Measurements from ENCODE around the gene CDH20.

Gene CDH20

GRCh38 chr18:61496374-61496773 is 163.1 kb downstream of the CDH20 start:
- Histone ChIP-seq H3K9me3 (ENCODE audit: control insufficient read depth, low read length) (no peaks in the 10 kb centered on the region), H3K36me3 (ENCODE audit: control insufficient read depth, insufficient read depth, low read length) (no peaks in the 10 kb centered on the region), H3K27ac (ENCODE audit: insufficient read depth, low read depth, low read length, poor library complexity, severe bottlenecking) (no peak overlapping the region), H3K4me1 (ENCODE audit: control insufficient read depth, insufficient read depth, low read length) (peaks cover 3% of the 10 kb centered on the region), H3K4me3 (ENCODE audit: insufficient read depth, low read depth, low read length) (no peak overlapping the region), H3K27me3 (ENCODE audit: control insufficient read depth, insufficient read depth, low read length, poor library complexity, severe bottlenecking) (no peaks in the 10 kb centered on the region)
- WGBS, 2 experiments: 81 to 82% methylated on average over 18 of the region's 18 CpGs

DNA sequence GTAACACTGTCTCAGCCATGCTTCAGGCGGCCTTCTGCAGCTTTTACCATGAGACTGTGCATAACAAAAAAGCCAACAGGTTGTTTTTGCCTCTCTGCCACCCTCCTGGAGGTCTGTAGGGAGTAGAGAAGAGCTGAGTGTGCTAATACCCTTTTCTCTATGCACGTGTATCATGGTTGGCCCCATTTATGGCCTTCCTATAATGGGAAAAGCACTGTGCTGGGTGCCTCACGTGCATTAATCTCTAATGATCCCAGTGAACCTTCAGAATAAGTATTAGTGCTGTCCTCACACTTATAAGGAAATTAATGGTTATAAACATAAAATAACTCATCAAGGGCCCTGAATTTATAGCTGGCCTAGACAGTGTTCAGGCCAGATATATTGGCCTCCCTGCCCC is 164.2 kb downstream of the CDH20 start:
- Histone ChIP-seq H3K27me3 (ENCODE audit: control insufficient read depth, insufficient read depth, low read length, poor library complexity, severe bottlenecking) (no peaks in the 10 kb centered on the region), H3K4me1 (ENCODE audit: control insufficient read depth, insufficient read depth, low read length) (peaks cover 3% of the 10 kb centered on the region), H3K27ac (ENCODE audit: insufficient read depth, low read depth, low read length, poor library complexity, severe bottlenecking) (no peak overlapping the region), H3K4me3 (ENCODE audit: insufficient read depth, low read depth, low read length) (no peak overlapping the region), H3K36me3 (ENCODE audit: control insufficient read depth, insufficient read depth, low read length) (no peaks in the 10 kb centered on the region), H3K9me3 (ENCODE audit: control insufficient read depth, low read length) (no peaks in the 10 kb centered on the region)
- 69 to 90% methylated on average over 3 of the region's 3 CpGs for WGBS, 2 experiments

- no peak overlapping the region for H3K27ac ChIP-seq (ENCODE audit: insufficient read depth, low read depth, low read length, poor library complexity, severe bottlenecking)
- 0 to 6% methylated on average over 1 of the region's 1 CpG for WGBS, 2 experiments
- no peaks in the 10 kb centered on the region for H3K27me3 ChIP-seq (ENCODE audit: control insufficient read depth, insufficient read depth, low read length, poor library complexity, severe bottlenecking)
- no peaks in the 10 kb centered on the region for H3K9me3 ChIP-seq (ENCODE audit: control insufficient read depth, low read length)
- no peak overlapping the region for H3K4me3 ChIP-seq (ENCODE audit: insufficient read depth, low read depth, low read length)
- H3K4me1 ChIP-seq (ENCODE audit: control insufficient read depth, insufficient read depth, low read length): no peaks in the 10 kb centered on the region
- no peaks in the 10 kb centered on the region for H3K36me3 ChIP-seq (ENCODE audit: control insufficient read depth, insufficient read depth, low read length)
Observed at GRCh38 chr18:61502472-61502871, 169.2 kb downstream of the CDH20 start.

GRCh38 chr18:61503688-61504087 is 170.5 kb downstream of the CDH20 start:
- H3K36me3 ChIP-seq (ENCODE audit: control insufficient read depth, insufficient read depth, low read length): no peaks in the 10 kb centered on the region
- H3K4me3 ChIP-seq (ENCODE audit: insufficient read depth, low read depth, low read length): no peak overlapping the region
- 66 to 67% methylated on average over 3 of the region's 3 CpGs for WGBS, 2 experiments
- H3K9me3 ChIP-seq (ENCODE audit: control insufficient read depth, low read length): no peaks in the 10 kb centered on the region
- H3K27me3 ChIP-seq (ENCODE audit: control insufficient read depth, insufficient read depth, low read length, poor library complexity, severe bottlenecking): no peaks in the 10 kb centered on the region
- no peaks in the 10 kb centered on the region for H3K4me1 ChIP-seq (ENCODE audit: control insufficient read depth, insufficient read depth, low read length)
- H3K27ac ChIP-seq (ENCODE audit: insufficient read depth, low read depth, low read length, poor library complexity, severe bottlenecking): no peak overlapping the region

- no peaks in the 10 kb centered on the region for H3K27me3 ChIP-seq (ENCODE audit: control insufficient read depth, insufficient read depth, low read length, poor library complexity, severe bottlenecking)
- H3K36me3 ChIP-seq (ENCODE audit: control insufficient read depth, insufficient read depth, low read length): no peaks in the 10 kb centered on the region
- 91 to 92% methylated on average over 6 of the region's 6 CpGs for WGBS, 2 experiments
- H3K27ac ChIP-seq (ENCODE audit: insufficient read depth, low read depth, low read length, poor library complexity, severe bottlenecking): no peak overlapping the region
- H3K4me1 ChIP-seq (ENCODE audit: control insufficient read depth, insufficient read depth, low read length): peaks cover 4% of the 10 kb centered on the region
- no peaks in the 10 kb centered on the region for H3K9me3 ChIP-seq (ENCODE audit: control insufficient read depth, low read length)
- no peak overlapping the region for H3K4me3 ChIP-seq (ENCODE audit: insufficient read depth, low read depth, low read length)
Observed at GRCh38 chr18:61528961-61529360, 195.7 kb downstream of the CDH20 start.

GRCh38 chr18:61530681-61531080 is 197.5 kb downstream of the CDH20 start:
- 92% methylated on average over 4 of the region's 4 CpGs for WGBS, 2 experiments
- Histone ChIP-seq H3K9me3 (ENCODE audit: control insufficient read depth, low read length) (no peaks in the 10 kb centered on the region), H3K36me3 (ENCODE audit: control insufficient read depth, insufficient read depth, low read length) (no peaks in the 10 kb centered on the region), H3K27ac (ENCODE audit: insufficient read depth, low read depth, low read length, poor library complexity, severe bottlenecking) (no peak overlapping the region), H3K27me3 (ENCODE audit: control insufficient read depth, insufficient read depth, low read length, poor library complexity, severe bottlenecking) (no peaks in the 10 kb centered on the region), H3K4me1 (ENCODE audit: control insufficient read depth, insufficient read depth, low read length) (peaks cover 4% of the 10 kb centered on the region), H3K4me3 (ENCODE audit: insufficient read depth, low read depth, low read length) (no peak overlapping the region)

DNA sequence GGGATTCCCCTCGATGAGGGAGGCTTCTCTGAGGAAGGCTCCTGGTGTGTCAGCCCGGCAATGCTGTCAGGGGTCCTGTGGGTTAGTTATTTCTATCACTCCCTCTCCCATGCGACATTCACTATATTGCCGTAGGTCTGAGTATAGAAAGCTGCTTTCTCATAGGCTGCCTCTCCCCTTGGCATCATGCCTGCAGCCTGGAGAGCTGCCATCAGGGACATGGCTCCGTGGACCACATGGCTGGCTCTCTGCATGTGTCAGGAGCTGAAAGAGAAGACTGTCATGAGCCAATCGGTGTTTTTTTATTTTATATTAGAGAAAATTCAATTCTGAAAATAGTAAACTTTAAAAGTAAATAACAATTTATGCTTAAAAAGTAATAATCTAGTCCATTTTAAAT is 198.0 kb downstream of the CDH20 start:
- Histone ChIP-seq H3K36me3 (ENCODE audit: control insufficient read depth, insufficient read depth, low read length) (no peaks in the 10 kb centered on the region), H3K9me3 (ENCODE audit: control insufficient read depth, low read length) (no peaks in the 10 kb centered on the region)
- WGBS, 2 experiments: 86 to 90% methylated on average over 4 to 5 of the region's 6 CpGs

DNA sequence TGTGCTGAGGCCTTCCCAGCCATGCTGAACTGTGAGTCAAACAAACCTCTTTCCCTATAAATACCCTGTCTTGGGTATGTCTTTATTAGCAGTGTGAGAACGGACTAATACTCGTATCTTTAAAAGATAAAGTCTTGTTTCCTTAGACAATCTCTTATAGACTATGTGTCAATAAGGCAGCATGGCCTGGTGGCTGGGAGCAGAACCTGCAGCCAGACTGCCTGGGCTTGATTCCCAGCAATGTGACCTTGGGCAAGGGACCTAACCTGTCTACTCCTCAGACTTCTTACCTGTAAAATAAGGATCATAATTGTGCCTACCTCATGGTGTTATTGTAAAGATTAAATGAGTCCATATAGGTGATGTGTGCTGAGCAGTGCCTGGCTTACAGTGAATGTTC is 198.7 kb downstream of the CDH20 start:
- no peak overlapping the region for H3K27ac ChIP-seq (ENCODE audit: insufficient read depth, low read depth, low read length, poor library complexity, severe bottlenecking)
- H3K36me3 ChIP-seq (ENCODE audit: control insufficient read depth, insufficient read depth, low read length): no peaks in the 10 kb centered on the region
- WGBS, 2 experiments: 43% methylated on average over 2 of the region's 2 CpGs; no CpG with 5 or more reads in 1 of the 2 experiments
- no peak overlapping the region for H3K4me3 ChIP-seq (ENCODE audit: insufficient read depth, low read depth, low read length)
- H3K9me3 ChIP-seq (ENCODE audit: control insufficient read depth, low read length): no peaks in the 10 kb centered on the region
- no peaks in the 10 kb centered on the region for H3K27me3 ChIP-seq (ENCODE audit: control insufficient read depth, insufficient read depth, low read length, poor library complexity, severe bottlenecking)
- peaks cover 4% of the 10 kb centered on the region for H3K4me1 ChIP-seq (ENCODE audit: control insufficient read depth, insufficient read depth, low read length)

More for the DNA sequence above, 198.0 kb downstream of the CDH20 start:
- H3K4me3 ChIP-seq (ENCODE audit: insufficient read depth, low read depth, low read length): no peak overlapping the region
- no peaks in the 10 kb centered on the region for H3K27me3 ChIP-seq (ENCODE audit: control insufficient read depth, insufficient read depth, low read length, poor library complexity, severe bottlenecking)
- H3K4me1 ChIP-seq (ENCODE audit: control insufficient read depth, insufficient read depth, low read length): peaks cover 4% of the 10 kb centered on the region
- no peak overlapping the region for H3K27ac ChIP-seq (ENCODE audit: insufficient read depth, low read depth, low read length, poor library complexity, severe bottlenecking)

GRCh38 chr18:61535401-61535800 is 202.2 kb downstream of the CDH20 start:
- 95 to 98% methylated on average over 2 to 4 of the region's 4 CpGs for WGBS, 2 experiments
- Histone ChIP-seq H3K9me3 (ENCODE audit: control insufficient read depth, low read length) (no peaks in the 10 kb centered on the region), H3K27ac (ENCODE audit: insufficient read depth, low read depth, low read length, poor library complexity, severe bottlenecking) (no peak overlapping the region)

GRCh38 chr18:61541673-61542072 is 208.4 kb downstream of the CDH20 start:
- no peaks in the 10 kb centered on the region for H3K36me3 ChIP-seq (ENCODE audit: control insufficient read depth, insufficient read depth, low read length)
- H3K4me3 ChIP-seq (ENCODE audit: insufficient read depth, low read depth, low read length): no peak overlapping the region
- H3K27ac ChIP-seq (ENCODE audit: insufficient read depth, low read depth, low read length, poor library complexity, severe bottlenecking): no peak overlapping the region
- WGBS, 2 experiments: 84 to 90% methylated on average over 7 of the region's 7 CpGs
- H3K27me3 ChIP-seq (ENCODE audit: control insufficient read depth, insufficient read depth, low read length, poor library complexity, severe bottlenecking): no peaks in the 10 kb centered on the region
- no peaks in the 10 kb centered on the region for H3K9me3 ChIP-seq (ENCODE audit: control insufficient read depth, low read length)
- H3K4me1 ChIP-seq (ENCODE audit: control insufficient read depth, insufficient read depth, low read length): no peaks in the 10 kb centered on the region

More at GRCh38 chr18:61535401-61535800, 202.2 kb downstream of the CDH20 start:
- no peaks in the 10 kb centered on the region for H3K36me3 ChIP-seq (ENCODE audit: control insufficient read depth, insufficient read depth, low read length)
- H3K4me3 ChIP-seq (ENCODE audit: insufficient read depth, low read depth, low read length): no peak overlapping the region
- no peaks in the 10 kb centered on the region for H3K4me1 ChIP-seq (ENCODE audit: control insufficient read depth, insufficient read depth, low read length)
- H3K27me3 ChIP-seq (ENCODE audit: control insufficient read depth, insufficient read depth, low read length, poor library complexity, severe bottlenecking): no peaks in the 10 kb centered on the region

DNA sequence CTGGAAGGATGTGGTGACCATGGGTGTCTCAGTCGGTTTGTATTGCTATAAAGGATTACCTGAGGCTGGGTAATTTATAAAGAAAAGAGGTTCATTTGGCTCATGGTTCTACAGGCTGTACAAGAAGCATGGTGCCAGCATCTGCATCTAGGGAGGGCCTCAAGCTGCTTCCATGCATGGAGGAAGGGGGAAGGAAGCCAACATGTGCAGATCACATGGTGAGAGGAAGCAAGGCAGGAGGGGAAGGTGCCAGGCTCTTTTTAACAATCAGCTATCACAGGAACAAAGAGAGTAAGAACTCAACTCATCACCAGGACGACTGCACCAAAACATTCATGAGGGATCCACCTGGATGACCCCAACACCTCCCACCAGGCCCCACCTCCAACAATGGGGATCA is 209.4 kb downstream of the CDH20 start:
- no peak overlapping the region for H3K27ac ChIP-seq (ENCODE audit: insufficient read depth, low read depth, low read length, poor library complexity, severe bottlenecking)

More for the DNA sequence above, 209.4 kb downstream of the CDH20 start:
- 82 to 83% methylated on average over 2 of the region's 2 CpGs for WGBS, 2 experiments
- Histone ChIP-seq H3K4me3 (ENCODE audit: insufficient read depth, low read depth, low read length) (no peak overlapping the region), H3K27me3 (ENCODE audit: control insufficient read depth, insufficient read depth, low read length, poor library complexity, severe bottlenecking) (no peaks in the 10 kb centered on the region), H3K9me3 (ENCODE audit: control insufficient read depth, low read length) (no peaks in the 10 kb centered on the region), H3K36me3 (ENCODE audit: control insufficient read depth, insufficient read depth, low read length) (no peaks in the 10 kb centered on the region), H3K4me1 (ENCODE audit: control insufficient read depth, insufficient read depth, low read length) (no peaks in the 10 kb centered on the region)

All from ectodermal cell (in vitro differentiated cells).